IMR-90 (cell line): Measurements from ENCODE around the gene PLA2G1B. TPM values are rescaled to one million over a fixed set of nuclear protein-coding genes. Genes with fewer than 3 reads are reported as not detected.

Experiments used
- ATAC-seq: fragments of 200-7000 bp; cut with Tn5 transposase; 2 replicates; pipeline ENCODE4 v1.9.1; 2020; ENCODE audit warnings: low read depth, mild to moderate bottlenecking, moderate library complexity
- BruUV-seq: library from RNA; stranded (reverse); fragments of 400-500 nt; replicated peaks from 2 replicates; lab custom pipeline; 2021; lab: Mats Ljungman, UMichigan
- CTCF ChIA-PET: fragments of 300-600 bp; formaldehyde crosslinking; extraction: SDS; loops from one replicate; lab custom pipeline; 2021; ENCODE audit warnings: antibody characterized with exemption; lab: Yijun Ruan, JAX
- POLR2A ChIA-PET: fragments of 300-600 bp; sonication (Branson Sonifier 250); formaldehyde crosslinking; loops from one replicate; lab custom pipeline; 2022; ENCODE audit warnings: antibody characterized with exemption; ENCODE audit not compliant: unreplicated experiment; lab: Charles Lee
- DNase-seq: peaks from one replicate; pipeline ENCODE4 v3.0.0; 2013
- H2AFZ ChIP-seq: replicated peaks from 2 replicates; pipeline ENCODE3; 2013; ENCODE audit warnings: low read length, mild to moderate bottlenecking; ENCODE audit not compliant: poor library complexity
- H2AK5ac ChIP-seq: 2 replicates; pipeline ENCODE4 v1.6.1; 2013; ENCODE audit warnings: low read depth, low read length, inconsistent platforms
- H2AK9ac ChIP-seq: replicated peaks from 2 replicates; pipeline ENCODE3; 2013; ENCODE audit warnings: mild to moderate bottlenecking, low read depth, low read length, moderate library complexity; ENCODE audit not compliant: poor library complexity
- H2BK120ac ChIP-seq: 2 replicates; pipeline ENCODE4 v1.6.1; 2013; ENCODE audit warnings: low read depth, low read length, inconsistent platforms
- H2BK15ac ChIP-seq: 3 replicates; pipeline ENCODE4 v1.6.1; 2013; ENCODE audit warnings: low read depth, low read length, inconsistent platforms
- H2BK20ac ChIP-seq: 2 replicates; pipeline ENCODE4 v1.6.1; 2013; ENCODE audit warnings: low read depth, mild to moderate bottlenecking, inconsistent platforms, low read length, moderate library complexity
- H2BK5ac ChIP-seq: 2 replicates; pipeline ENCODE4 v1.6.1; 2013; ENCODE audit warnings: mild to moderate bottlenecking, low read depth, low read length, inconsistent platforms; ENCODE audit not compliant: poor library complexity, severe bottlenecking
- H3K14ac ChIP-seq: replicated peaks from 2 replicates; pipeline ENCODE4 v1.6.1; 2013; ENCODE audit warnings: low read depth, low read length, inconsistent platforms
- H3K18ac ChIP-seq: 2 replicates; pipeline ENCODE4 v1.6.1; 2013; ENCODE audit warnings: low read depth, low read length, control low read depth
- H3K23ac ChIP-seq: 2 replicates; pipeline ENCODE4 v1.6.1; 2013; ENCODE audit warnings: low read depth, low read length, inconsistent platforms
- H3K27ac ChIP-seq: 2 replicates; pipeline ENCODE4 v1.5.1; 2013; ENCODE audit warnings: mild to moderate bottlenecking, control low read depth, low read length; ENCODE audit not compliant: insufficient read depth
- H3K27me3 ChIP-seq: 2 replicates; pipeline ENCODE4 v1.6.1; 2013; ENCODE audit warnings: low read length; ENCODE audit not compliant: control insufficient read depth, insufficient read depth
- H3K36me3 ChIP-seq: 2 replicates; pipeline ENCODE4 v1.6.1; 2013; ENCODE audit warnings: low read length, mixed read lengths; ENCODE audit not compliant: control insufficient read depth, insufficient read depth
- H3K4ac ChIP-seq: 2 replicates; pipeline ENCODE4 v1.6.1; 2013; ENCODE audit warnings: low read depth, low read length, inconsistent platforms
- H3K4me1 ChIP-seq: 2 replicates; pipeline ENCODE4 v1.6.1; 2013; ENCODE audit warnings: low read length, mixed read lengths; ENCODE audit not compliant: control insufficient read depth, insufficient read depth
- H3K4me2 ChIP-seq: 2 replicates; pipeline ENCODE4 v1.6.1; 2013; ENCODE audit warnings: low read depth, mild to moderate bottlenecking, control low read depth, low read length, moderate library complexity
- H3K4me3 ChIP-seq: 2 replicates; pipeline ENCODE4 v1.5.1; 2013; ENCODE audit warnings: low read depth, mild to moderate bottlenecking, control low read depth, low read length, moderate library complexity; ENCODE audit not compliant: insufficient read depth
- H3K56ac ChIP-seq: 2 replicates; pipeline ENCODE4 v1.6.1; 2013; ENCODE audit warnings: low read length, inconsistent platforms; ENCODE audit not compliant: insufficient read depth; ENCODE audit errors: extremely low read depth
- H3K79me1 ChIP-seq, 2 experiments: 2 replicates each; pipeline ENCODE4 v1.6.1; 2013; ENCODE audit warnings: low read length in 2 of 2, inconsistent platforms in 1 of 2, low read depth in 1 of 2
- H3K9ac ChIP-seq: 2 replicates; pipeline ENCODE4 v1.6.1; 2013; ENCODE audit warnings: low read depth, low read length, control low read depth
- H3K9me1 ChIP-seq: 2 replicates; pipeline ENCODE4 v1.6.1; 2013; ENCODE audit warnings: low read length, inconsistent platforms; ENCODE audit not compliant: insufficient read depth
- H3K9me3 ChIP-seq: 2 replicates; pipeline ENCODE4 v1.6.1; 2013; ENCODE audit warnings: low read length; ENCODE audit not compliant: control insufficient read depth, insufficient read depth
- H4K20me1 ChIP-seq: 2 replicates; pipeline ENCODE4 v1.6.1; 2013; ENCODE audit warnings: low read length, inconsistent platforms; ENCODE audit not compliant: insufficient read depth
- H4K5ac ChIP-seq: 2 replicates; pipeline ENCODE4 v1.6.1; 2013; ENCODE audit warnings: mild to moderate bottlenecking, low read depth, low read length, control low read depth
- H4K8ac ChIP-seq, 2 experiments: 2 replicates each; pipeline ENCODE4 v1.6.1; 2013; ENCODE audit warnings: low read depth in 2 of 2, low read length in 2 of 2, control low read depth in 1 of 2, inconsistent platforms in 1 of 2
- H4K91ac ChIP-seq: 2 replicates; pipeline ENCODE4 v1.6.1; 2013; ENCODE audit warnings: low read depth, low read length, inconsistent platforms; ENCODE audit not compliant: insufficient read depth
- BHLHE40 ChIP-seq: fragments of 150-350 bp; IDR thresholded peaks from 2 replicates; pipeline ENCODE4 v1.6.1; 2016; ENCODE audit warnings: mild to moderate bottlenecking, low read depth, low read length
- CEBPB ChIP-seq: IDR thresholded peaks from 2 replicates; pipeline ENCODE4 v1.6.1; 2012; ENCODE audit warnings: low read depth, low read length, improper control_type of control experiment
- CHD1 ChIP-seq: IDR thresholded peaks from 2 replicates; pipeline ENCODE4 v1.6.1; 2012; ENCODE audit warnings: low read depth, low read length, improper control_type of control experiment
- CTCF ChIP-seq: conservative IDR thresholded peaks from 2 replicates; pipeline ENCODE4 v1.5.1; 2012; ENCODE audit warnings: mild to moderate bottlenecking, low read depth, low read length, improper control_type of control experiment
- ELK1 ChIP-seq: fragments of 150-350 bp; IDR thresholded peaks from 2 replicates; pipeline ENCODE4 v1.6.1; 2016; ENCODE audit warnings: low read depth, mild to moderate bottlenecking, low read length, moderate library complexity, borderline replicate concordance
- MAZ ChIP-seq: IDR thresholded peaks from 2 replicates; pipeline ENCODE4 v1.6.1; 2012; ENCODE audit warnings: low read depth, mild to moderate bottlenecking, low read length, improper control_type of control experiment, moderate library complexity, borderline replicate concordance
- MXI1 ChIP-seq: IDR thresholded peaks from 2 replicates; pipeline ENCODE4 v1.6.1; 2012; ENCODE audit warnings: low read depth, mild to moderate bottlenecking, low read length, moderate library complexity, borderline replicate concordance
- NFE2L2 ChIP-seq: fragments of 150-350 bp; IDR thresholded peaks from 2 replicates; pipeline ENCODE4 v1.6.1; 2016; ENCODE audit warnings: low read depth, mild to moderate bottlenecking, low read length
- POLR2A ChIP-seq: IDR thresholded peaks from 2 replicates; pipeline ENCODE4 v1.6.1; 2012; ENCODE audit warnings: mild to moderate bottlenecking, low read depth, low read length
- RAD21 ChIP-seq: IDR thresholded peaks from 2 replicates; pipeline ENCODE4 v1.6.1; 2012; ENCODE audit warnings: low read length, improper control_type of control experiment
- RCOR1 ChIP-seq: IDR thresholded peaks from 2 replicates; pipeline ENCODE4 v1.6.1; 2012; ENCODE audit warnings: mild to moderate bottlenecking, low read length, improper control_type of control experiment; ENCODE audit not compliant: insufficient replicate concordance
- USF2 ChIP-seq: fragments of 150-350 bp; IDR thresholded peaks from 2 replicates; pipeline ENCODE4 v1.6.1; 2017; ENCODE audit warnings: mild to moderate bottlenecking, antibody characterized with exemption, low read length, low read depth
- WGBS, 2 experiments: methylation state at CpG; one replicate each; pipeline versions ENCODE4 v1.1.5 to v1.1.7; 2013; ENCODE audit warnings: missing lambda C conversion rate in 2 of 2; ENCODE audit not compliant: insufficient read length in 1 of 2; ENCODE audit errors: extremely low coverage in 2 of 2; 5-methylcytosine and 5-hydroxymethylcytosine counted together
- dilution Hi-C: fragments of 300-500 bp; cut with HindIII; formaldehyde crosslinking; loops from one replicate; pipeline ENCODE4 v1.14.3; 2018; ENCODE audit warnings: low sequenced_read_pairs; ENCODE audit not compliant: unreplicated experiment
- in situ Hi-C: fragments of 300-500 bp; cut with MboI; formaldehyde crosslinking; loops from 3 replicates; pipeline ENCODE4 v1.14.3; 2019; ENCODE audit warnings: low sequenced_read_pairs, inconsistent platforms, mixed read lengths
- intact Hi-C: fragments of 100-400 bp; cut with micrococcal nuclease; formaldehyde crosslinking; loops from 2 replicates; pipeline ENCODE4 v1.10.0; 2022
- polyA plus RNA-seq, 3 experiments: library from polyadenylated mRNA; depleted of rRNA; stranded (reverse); fragments of >200 nt; gene quantifications; 2 replicates each; pipeline ENCODE4 v1.2.3, GENCODE V29; 2012; ENCODE audit warnings: low replicate concordance in 1 of 3
- total RNA-seq: library from RNA; depleted of rRNA; stranded (reverse); fragments of >200 nt; gene quantifications from 2 replicates; pipeline ENCODE4 v1.2.3, GENCODE V29; 2012

The PLA2G1B gene
- total and polyA plus RNA-seq, 2 of the 4 experiments (the other 2 are of a cell fraction), result not detected

- H3K4me2 ChIP-seq, result no peak overlapping the region
Measured at GRCh38 chr12:120366845-120367232, 39.3 kb upstream of the PLA2G1B start.

More at GRCh38 chr12:120366845-120367232, 39.3 kb upstream of the PLA2G1B start:
- Histone ChIP-seq H4K20me1 (no peaks in the 10 kb centered on the region), H2AK9ac (no peak overlapping the region), H4K8ac (no peak overlapping the region), H3K9me1 (no peaks in the 10 kb centered on the region), H3K27me3 (peaks cover 90% of the 10 kb centered on the region), H2BK20ac (no peak overlapping the region), H3K23ac (no peak overlapping the region), H4K91ac (no peak overlapping the region), H3K27ac (no peak overlapping the region), H3K79me1 (no peaks in the 10 kb centered on the region), H2BK120ac (no peak overlapping the region), H2BK15ac (no peak overlapping the region), H3K14ac (no peak overlapping the region), H3K9me3 (no peaks in the 10 kb centered on the region), H2BK5ac (no peak overlapping the region), H3K4me3 (no peak overlapping the region), H3K4me1 (no peaks in the 10 kb centered on the region), H3K4ac (no peak overlapping the region), H3K36me3 (no peaks in the 10 kb centered on the region), H4K5ac (no peak overlapping the region), H3K9ac (no peak overlapping the region), H2AK5ac (no peak overlapping the region), H3K18ac (no peak overlapping the region), H2AFZ (no peak overlapping the region), H3K56ac (no peak overlapping the region)
- CTCF ChIA-PET, result interaction anchor here (0.7 kb wide), 1 partner anchor 10 kb away, joined by 3 read pairs; no protein-coding TSS in a partner anchor
- POLR2A ChIA-PET, result interaction anchor here (0.6 kb wide), 1 partner anchor 138 kb away, joined by 3 read pairs; no protein-coding TSS in a partner anchor
- no peak for DNase-seq
- no TSS peak for BruUV-seq
- no peak for TF ChIP-seq MAZ
- TF ChIP-seq MXI1, result no peak
- no peak for TF ChIP-seq POLR2A
- TF ChIP-seq CTCF, result no peak
- TF ChIP-seq RAD21, result no peak
- TF ChIP-seq RCOR1, result no peak
- TF ChIP-seq CEBPB, result no peak
- TF ChIP-seq NFE2L2, result no peak
- no peak for TF ChIP-seq USF2
- TF ChIP-seq BHLHE40, result no peak
- TF ChIP-seq ELK1, result no peak
- no peak for TF ChIP-seq CHD1
- WGBS, 2 experiments, result 95% methylated on average over 4 of the region's 7 CpGs; no CpG with 5 or more reads in 1 of the 2 experiments
- no peak for ATAC-seq
- dilution Hi-C loops, result no loop called here
- intact Hi-C loops, result no loop called here
- in situ Hi-C loops, result no loop called here
